Endothelial cell of umbilical vein (primary cell): ENCODE results near the gene NTS. TPM values are rescaled to one million over a fixed set of nuclear protein-coding genes. Genes with fewer than 3 reads are reported as not detected.

Experiments
- BruUV-seq: library from RNA; stranded (reverse); fragments of 400-500 nt; replicated peaks from 2 replicates; lab custom pipeline; 2021; lab: Mats Ljungman, UMichigan
- CTCF ChIA-PET: fragments of 300-600, 350-600 bp; sonication (Branson Sonifier 250); formaldehyde crosslinking; loops from one replicate; lab custom pipeline; 2021; ENCODE audit warnings: antibody characterized with exemption, inconsistent platforms; lab: Charles Lee
- POLR2A ChIA-PET: fragments of 300-600, 350-600 bp; sonication (Branson Sonifier 250); formaldehyde crosslinking; loops from one replicate; lab custom pipeline; 2021; ENCODE audit warnings: antibody characterized with exemption, inconsistent platforms; lab: Charles Lee
- DNase-seq: peaks from one replicate; pipeline ENCODE4 v3.0.0-alpha.2; 2011; ENCODE audit warnings: low read depth, low spot score
- FAIRE-seq: peaks from 2 replicates; lab custom pipeline; 2011; peaks lifted over from hg19 to GRCh38; lab: Jason Lieb, UNC
- H2AFZ ChIP-seq: 2 replicates; pipeline ENCODE4 v1.6.0; 2012; ENCODE audit warnings: low read depth, low read length, control low read depth, inconsistent platforms
- H3K27ac ChIP-seq: 2 replicates; pipeline ENCODE4 v1.5.1; 2011; ENCODE audit warnings: low read depth, mild to moderate bottlenecking, control low read depth, low read length, moderate library complexity; ENCODE audit not compliant: insufficient read depth
- H3K27me3 ChIP-seq, 2 experiments: 2 replicates each; pipeline versions ENCODE4 v1.6.0 to v1.6.1; 2011; ENCODE audit warnings: low read length in 2 of 2, mixed read lengths in 1 of 2; ENCODE audit not compliant: control insufficient read depth in 2 of 2, insufficient read depth in 2 of 2
- H3K36me3 ChIP-seq, 2 experiments: 2 replicates in 1 of 2; 3 replicates in 1 of 2; pipeline ENCODE4 v1.5.1; 2011; ENCODE audit warnings: low read length in 2 of 2, mild to moderate bottlenecking in 1 of 2, moderate library complexity in 1 of 2; ENCODE audit not compliant: control insufficient read depth in 2 of 2, insufficient read depth in 2 of 2; ENCODE audit errors: extremely low read depth in 1 of 2
- H3K4me1 ChIP-seq: 3 replicates; pipeline ENCODE4 v1.5.1; 2011; ENCODE audit warnings: mild to moderate bottlenecking, low read length; ENCODE audit not compliant: control insufficient read depth, insufficient read depth; ENCODE audit errors: extremely low read depth
- H3K4me2 ChIP-seq: 2 replicates; pipeline ENCODE4 v1.6.1; 2011; ENCODE audit warnings: low read length, control low read depth, mixed read lengths; ENCODE audit not compliant: insufficient read depth
- H3K4me3 ChIP-seq, 3 experiments: fragments of 200-600 bp in 1 of 3; sonication (generic), shearing (Covaris generic) in 1 of 3; replicated peaks in 1 of 3; 2 replicates each; pipeline ENCODE4 v1.5.1; 2011 to 2016; ENCODE audit warnings: control low read depth in 3 of 3, low read length in 3 of 3, mild to moderate bottlenecking in 2 of 3, inconsistent platforms in 1 of 3, low read depth in 1 of 3, moderate library complexity in 1 of 3; ENCODE audit not compliant: insufficient read depth in 1 of 3
- H3K79me2 ChIP-seq: 2 replicates; pipeline ENCODE4 v1.6.0; 2012; ENCODE audit warnings: low read length, inconsistent platforms; ENCODE audit not compliant: control insufficient read depth, insufficient read depth
- H3K9ac ChIP-seq: replicated peaks from 2 replicates; pipeline ENCODE3; 2011; ENCODE audit warnings: low read length, control low read depth; ENCODE audit not compliant: insufficient read depth; ENCODE audit errors: extremely low read depth
- H3K9me1 ChIP-seq: replicated peaks from 3 replicates; pipeline ENCODE4 v1.6.0; 2011; ENCODE audit warnings: mild to moderate bottlenecking, low read length; ENCODE audit not compliant: control insufficient read depth, insufficient read depth; ENCODE audit errors: extremely low read depth
- H3K9me3 ChIP-seq: replicated peaks from 2 replicates; pipeline ENCODE4 v1.5.1; 2012; ENCODE audit warnings: low read length, inconsistent platforms; ENCODE audit not compliant: control insufficient read depth, insufficient read depth
- H4K20me1 ChIP-seq: replicated peaks from 2 replicates; pipeline ENCODE3; 2011; ENCODE audit warnings: mild to moderate bottlenecking, low read length; ENCODE audit not compliant: control insufficient read depth, insufficient read depth; ENCODE audit errors: extremely low read depth
- EZH2 ChIP-seq: IDR thresholded peaks from 2 replicates; pipeline ENCODE4 v1.6.1; 2012; ENCODE audit warnings: borderline replicate concordance, low read depth, mild to moderate bottlenecking, moderate library complexity, low read length, inconsistent platforms; ENCODE audit not compliant: severe bottlenecking
- FOS ChIP-seq: IDR thresholded peaks from 2 replicates; pipeline ENCODE4 v1.6.1; 2011; ENCODE audit warnings: mild to moderate bottlenecking, low read length, moderate library complexity, borderline replicate concordance; ENCODE audit not compliant: insufficient read depth
- JUN ChIP-seq: IDR thresholded peaks from 2 replicates; pipeline ENCODE4 v1.6.1; 2011; ENCODE audit warnings: borderline replicate concordance, low read depth; ENCODE audit not compliant: insufficient read length, insufficient read depth
- MYC ChIP-seq: IDR thresholded peaks from one replicate; pipeline ENCODE4 v1.6.1; 2011; ENCODE audit warnings: mild to moderate bottlenecking, low read depth, low read length
- POLR2A ChIP-seq: IDR thresholded peaks from 2 replicates; pipeline ENCODE4 v1.6.1; 2012; ENCODE audit warnings: low read depth, mild to moderate bottlenecking, control low read depth, low read length
- POLR2AphosphoS5 ChIP-seq: IDR thresholded peaks from 2 replicates; pipeline ENCODE4 v1.6.1; 2012; ENCODE audit warnings: low read depth, mild to moderate bottlenecking, control low read depth, low read length, moderate library complexity; ENCODE audit not compliant: insufficient read depth
- dilution Hi-C: fragments of 300-500 bp; cut with MboI; formaldehyde crosslinking; loops from one replicate; pipeline ENCODE4 v1.15.0; 2019; ENCODE audit warnings: low sequenced_read_pairs; ENCODE audit not compliant: extremely low pct_ligation_motif_present
- intact Hi-C: fragments of 100-400 bp; cut with micrococcal nuclease; formaldehyde crosslinking; loops from one replicate; pipeline ENCODE4 v1.10.0; 2022
- polyA plus RNA-seq, 4 experiments: library from polyadenylated mRNA; depleted of rRNA in 3 of 4; stranded (reverse) in 3 of 4; unstranded in 1 of 4; fragments of >200 nt; gene quantifications; 2 replicates each; pipeline versions ENCODE4 v1.2.1 to v1.2.3, GENCODE V29; 2011 to 2012; ENCODE audit warnings: missing spikeins in 1 of 4
- total RNA-seq: library from RNA; stranded (reverse); gene quantifications from 2 replicates; pipeline ENCODE4 v1.2.3, GENCODE V29; 2021
- TF ChIP-seq, protein P1 (sequence below), 2 donors: IDR thresholded peaks; 1 replicate in 1 of 2; 2 replicates in 1 of 2; pipeline ENCODE4 v1.5.1; 2011; ENCODE audit warnings: low read length in 2 of 2, mild to moderate bottlenecking in 2 of 2, moderate library complexity in 2 of 2, control low read depth in 1 of 2, inconsistent platforms in 1 of 2, low read depth in 1 of 2; ENCODE audit not compliant: insufficient read depth in 1 of 2; ENCODE audit errors: extremely low read depth in 1 of 2

Gene NTS
- total and polyA plus RNA-seq, 2 donors (not counting 3 experiments of a cell fraction or from before 2014, with no cell fraction given), result not detected

DNA sequence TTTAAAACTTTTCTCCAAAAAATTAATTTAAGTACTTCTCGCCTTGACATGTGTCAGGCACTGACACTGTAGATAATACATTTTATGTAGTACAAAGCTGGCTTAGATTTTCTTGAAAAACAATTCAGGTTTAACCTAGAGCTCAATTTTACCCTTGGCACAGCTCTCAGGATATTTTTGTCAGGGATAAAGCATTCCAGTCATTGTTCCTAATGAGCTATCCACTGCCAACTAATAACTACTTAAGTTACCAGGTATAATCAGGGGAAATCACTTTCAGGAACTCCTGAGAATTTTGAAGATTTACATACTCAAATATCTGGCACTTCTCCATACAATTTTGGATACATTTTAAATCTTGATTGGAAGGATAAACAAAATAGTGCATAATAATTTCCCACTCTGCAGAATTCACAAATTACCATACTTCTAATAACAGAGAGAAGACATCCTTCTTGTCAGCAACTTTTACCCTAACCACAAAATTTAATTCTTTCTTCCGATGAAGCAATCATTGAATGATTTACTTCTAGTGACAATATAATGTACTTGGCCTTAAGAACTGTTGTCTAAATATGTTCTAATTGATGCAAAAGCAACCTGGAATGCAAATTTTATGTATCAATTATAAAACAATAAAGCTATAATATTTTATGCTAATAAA lies 42.6 kb upstream of the NTS start:
- CTCF ChIA-PET, result interaction anchor here (0.7 to 2.3 kb wide), 8 partner anchors 10 to 256 kb away, joined by 3 to 14 read pairs (median 4); no protein-coding TSS in a partner anchor
- Histone ChIP-seq H3K9me1 (no peaks in the 10 kb centered on the region), H3K79me2 (no peaks in the 10 kb centered on the region), H4K20me1 (no peaks in the 10 kb centered on the region), H3K4me1 (peaks cover 18% of the 10 kb centered on the region), H3K27ac (no peak overlapping the region), H3K27me3 (no peaks in the 10 kb centered on the region), H3K4me3 (no peak overlapping the region), H3K9me3 (no peaks in the 10 kb centered on the region), H3K4me2 (peak overlapping the region; percentile 21), H2AFZ (no peak overlapping the region), H3K9ac (no peak overlapping the region), H3K36me3 (no peaks in the 10 kb centered on the region)
- intact Hi-C loops (no loop called here), dilution Hi-C loops (no loop called here)
- FAIRE-seq, result no peak
- DNase-seq, result peak; percentile 56
- BruUV-seq, result no TSS peak
- POLR2A ChIA-PET, result interaction anchor here (1.7 kb wide), 1 partner anchor 10 kb away, joined by 5 read pairs; no protein-coding TSS in a partner anchor
- TF ChIP-seq, protein P1, sequence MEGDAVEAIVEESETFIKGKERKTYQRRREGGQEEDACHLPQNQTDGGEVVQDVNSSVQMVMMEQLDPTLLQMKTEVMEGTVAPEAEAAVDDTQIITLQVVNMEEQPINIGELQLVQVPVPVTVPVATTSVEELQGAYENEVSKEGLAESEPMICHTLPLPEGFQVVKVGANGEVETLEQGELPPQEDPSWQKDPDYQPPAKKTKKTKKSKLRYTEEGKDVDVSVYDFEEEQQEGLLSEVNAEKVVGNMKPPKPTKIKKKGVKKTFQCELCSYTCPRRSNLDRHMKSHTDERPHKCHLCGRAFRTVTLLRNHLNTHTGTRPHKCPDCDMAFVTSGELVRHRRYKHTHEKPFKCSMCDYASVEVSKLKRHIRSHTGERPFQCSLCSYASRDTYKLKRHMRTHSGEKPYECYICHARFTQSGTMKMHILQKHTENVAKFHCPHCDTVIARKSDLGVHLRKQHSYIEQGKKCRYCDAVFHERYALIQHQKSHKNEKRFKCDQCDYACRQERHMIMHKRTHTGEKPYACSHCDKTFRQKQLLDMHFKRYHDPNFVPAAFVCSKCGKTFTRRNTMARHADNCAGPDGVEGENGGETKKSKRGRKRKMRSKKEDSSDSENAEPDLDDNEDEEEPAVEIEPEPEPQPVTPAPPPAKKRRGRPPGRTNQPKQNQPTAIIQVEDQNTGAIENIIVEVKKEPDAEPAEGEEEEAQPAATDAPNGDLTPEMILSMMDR (IDR thresholded peaks at IDR 0.05; ENCODE audit: extremely low read depth in 1 of 2, insufficient read depth in 1 of 2, low read depth in 1 of 2, low read length in 2 of 2), result no peak
- TF ChIP-seq POLR2AphosphoS5 (no peak), FOS (no peak), MYC (no peak), POLR2A (no peak), EZH2 (no peak), JUN (no peak)
